Esophagus squamous epithelium (tissue), 5 donors: Measurements from ENCODE around the gene CENPE. TPM values are rescaled to one million over a fixed set of nuclear protein-coding genes. Genes with fewer than 3 reads are reported as not detected.

ENCODE experiments used
- DNase-seq: peaks from one replicate; lab custom pipeline; 2025; lab: John Stamatoyannopoulos, UW
- H3K27ac ChIP-seq, 4 donors: fragments of 200-600 bp; sonication (generic); one replicate each; pipeline ENCODE4 v1.5.1; 2016 to 2019; ENCODE audit warnings: mild to moderate bottlenecking in 1 of 4
- H3K27me3 ChIP-seq, 4 donors: fragments of 200-600 bp; sonication (generic); 1 replicate in 3 of 4; 2 replicates in 1 of 4; pipeline versions ENCODE4 v1.5.1 to v1.6.0; 2017 to 2021; ENCODE audit warnings: antibody characterized with exemption in 1 of 4
- H3K36me3 ChIP-seq, 3 donors: fragments of 200-600 bp; sonication (generic); one replicate each; pipeline ENCODE4 v1.5.1; 2016 to 2019
- H3K4me1 ChIP-seq, 3 donors: fragments of 200-600 bp; sonication (generic); one replicate each; pipeline ENCODE4 v1.5.1; 2017 to 2019
- H3K4me3 ChIP-seq, 4 donors: fragments of 200-600 bp; sonication (generic); 1 replicate in 3 of 4; 2 replicates in 1 of 4; pipeline ENCODE4 v1.5.1; 2016 to 2019; ENCODE audit warnings: mild to moderate bottlenecking in 2 of 4, moderate library complexity in 1 of 4
- H3K9me3 ChIP-seq, 3 donors: fragments of 200-600 bp; sonication (generic); one replicate each; pipeline ENCODE4 v1.5.1; 2016 to 2019
- POLR2A ChIP-seq, 4 donors: fragments of 450-650 bp; IDR thresholded peaks; one replicate each; pipeline ENCODE4 v1.6.1; 2017; ENCODE audit warnings: antibody characterized with exemption in 4 of 4, mild to moderate bottlenecking in 4 of 4, moderate library complexity in 3 of 4
- WGBS, 2 donors: methylation state at CpG; one replicate each; pipeline ENCODE4 v1.1.5; 2018; 5-methylcytosine and 5-hydroxymethylcytosine counted together
- intact Hi-C: fragments of 100-400 bp; cut with DNase I; formaldehyde crosslinking; loops from one replicate; pipeline ENCODE4 v1.15.0; 2022
- total RNA-seq, 4 donors: library from RNA; depleted of rRNA; stranded (reverse); fragments of >200 nt; gene quantifications; one replicate each; pipeline ENCODE4 v1.1.0, GENCODE V29; 2016
- TF ChIP-seq, protein P1 (sequence below), 6 experiments: fragments of 450-650 bp in 4 of 6; fragments of 200-600 bp in 2 of 6; sonication (generic) in 2 of 6; IDR thresholded peaks; one replicate each; pipeline ENCODE4 v1.5.1; 2016 to 2019; ENCODE audit warnings: antibody characterized with exemption in 6 of 6, mild to moderate bottlenecking in 4 of 6, moderate library complexity in 4 of 6
- donor health status: DM: yes; HTN: yes; CAD: no.

The CENPE gene
- total RNA-seq, 4 donors from 2014 or later = 3.0 to 14.3 (median 7.7) TPM

DNA sequence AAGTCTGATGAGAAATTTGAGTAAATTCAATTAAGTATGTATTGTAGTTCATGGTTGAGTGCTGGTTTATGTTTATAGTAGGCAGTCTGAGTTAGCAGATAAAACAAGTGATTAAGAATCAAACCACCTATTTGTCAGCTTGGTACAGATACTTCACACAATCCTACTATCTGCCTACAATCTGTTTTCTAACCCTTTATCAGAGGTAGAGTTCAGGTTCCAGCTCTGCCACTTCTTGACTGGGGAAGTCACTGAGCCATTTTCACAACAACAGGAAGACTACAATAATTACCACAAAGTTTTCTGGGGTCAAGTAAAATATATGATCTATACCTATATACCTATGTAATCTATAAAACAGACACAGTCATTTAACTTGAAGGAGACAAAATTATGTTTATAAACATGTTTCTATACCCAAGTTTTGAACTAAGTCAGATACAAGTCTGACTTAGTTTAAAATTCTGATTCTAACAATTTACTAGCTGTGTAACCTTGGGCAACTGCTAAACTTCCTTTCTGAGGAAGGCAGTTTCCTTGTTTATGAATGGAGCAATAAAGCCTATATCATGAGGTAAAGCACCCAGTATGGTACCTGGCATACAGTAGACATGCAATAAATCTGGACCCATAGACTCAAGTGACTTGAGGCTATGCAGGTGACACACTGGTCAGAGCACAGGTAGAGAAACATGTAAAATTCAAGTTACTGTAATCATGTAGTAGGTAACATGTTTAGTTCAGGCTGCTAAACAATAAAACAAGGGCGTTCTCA lies 61.3 kb downstream of the CENPE start:
- H3K27me3 ChIP-seq = no peaks in the 10 kb centered on the region
- TF ChIP-seq, protein P1, sequence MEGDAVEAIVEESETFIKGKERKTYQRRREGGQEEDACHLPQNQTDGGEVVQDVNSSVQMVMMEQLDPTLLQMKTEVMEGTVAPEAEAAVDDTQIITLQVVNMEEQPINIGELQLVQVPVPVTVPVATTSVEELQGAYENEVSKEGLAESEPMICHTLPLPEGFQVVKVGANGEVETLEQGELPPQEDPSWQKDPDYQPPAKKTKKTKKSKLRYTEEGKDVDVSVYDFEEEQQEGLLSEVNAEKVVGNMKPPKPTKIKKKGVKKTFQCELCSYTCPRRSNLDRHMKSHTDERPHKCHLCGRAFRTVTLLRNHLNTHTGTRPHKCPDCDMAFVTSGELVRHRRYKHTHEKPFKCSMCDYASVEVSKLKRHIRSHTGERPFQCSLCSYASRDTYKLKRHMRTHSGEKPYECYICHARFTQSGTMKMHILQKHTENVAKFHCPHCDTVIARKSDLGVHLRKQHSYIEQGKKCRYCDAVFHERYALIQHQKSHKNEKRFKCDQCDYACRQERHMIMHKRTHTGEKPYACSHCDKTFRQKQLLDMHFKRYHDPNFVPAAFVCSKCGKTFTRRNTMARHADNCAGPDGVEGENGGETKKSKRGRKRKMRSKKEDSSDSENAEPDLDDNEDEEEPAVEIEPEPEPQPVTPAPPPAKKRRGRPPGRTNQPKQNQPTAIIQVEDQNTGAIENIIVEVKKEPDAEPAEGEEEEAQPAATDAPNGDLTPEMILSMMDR (IDR thresholded peaks at IDR 0.05) = no peak
- TF ChIP-seq POLR2A (IDR thresholded peaks at IDR 0.05) = no peak
- DNase-seq = no peak
- peaks cover 0 to 7% (median 0%) of the 10 kb centered on the region in 3 donors for H3K36me3 ChIP-seq
- H3K9me3 ChIP-seq = no peaks in the 10 kb centered on the region
- H3K27ac ChIP-seq = no peak overlapping the region
- H3K4me3 ChIP-seq = no peak overlapping the region
- intact Hi-C loops = no loop called here
- H3K4me1 ChIP-seq = no peaks in the 10 kb centered on the region
- 86 to 100% methylated on average over 1 of the region's 1 CpG for WGBS, 2 donors

DNA sequence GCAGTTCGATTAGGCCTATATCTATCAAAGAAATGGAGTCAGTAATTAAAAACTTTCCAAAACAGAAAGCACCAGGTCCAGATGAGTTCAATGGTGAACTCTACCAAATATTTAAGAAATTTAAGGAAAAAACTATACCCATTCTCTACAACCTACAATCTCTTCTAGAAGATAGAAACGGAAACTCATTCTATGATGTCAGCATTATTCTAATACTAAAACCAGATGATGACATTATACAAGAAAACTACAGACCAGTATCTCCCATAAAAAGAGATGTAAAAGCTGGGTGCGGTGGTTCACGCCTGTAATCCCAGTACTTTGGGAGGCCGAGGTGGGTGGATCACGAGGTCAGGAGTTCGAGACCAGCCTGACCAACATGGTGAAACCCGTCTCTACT lies 69.0 kb downstream of the CENPE start:
- intact Hi-C loops = no loop called here
- H3K4me1 ChIP-seq = no peaks in the 10 kb centered on the region
- peaks cover 0 to 7% (median 0%) of the 10 kb centered on the region in 3 donors for H3K36me3 ChIP-seq
- no peak overlapping the region for H3K4me3 ChIP-seq
- no peak for DNase-seq
- no peak for TF ChIP-seq POLR2A (IDR thresholded peaks at IDR 0.05)
- TF ChIP-seq, protein P1 (IDR thresholded peaks at IDR 0.05) = no peak
- H3K27ac ChIP-seq = no peak overlapping the region
- 96% methylated on average over 8 of the region's 8 CpGs for WGBS, 2 donors
- H3K9me3 ChIP-seq = no peaks in the 10 kb centered on the region
- no peaks in the 10 kb centered on the region for H3K27me3 ChIP-seq

DNA sequence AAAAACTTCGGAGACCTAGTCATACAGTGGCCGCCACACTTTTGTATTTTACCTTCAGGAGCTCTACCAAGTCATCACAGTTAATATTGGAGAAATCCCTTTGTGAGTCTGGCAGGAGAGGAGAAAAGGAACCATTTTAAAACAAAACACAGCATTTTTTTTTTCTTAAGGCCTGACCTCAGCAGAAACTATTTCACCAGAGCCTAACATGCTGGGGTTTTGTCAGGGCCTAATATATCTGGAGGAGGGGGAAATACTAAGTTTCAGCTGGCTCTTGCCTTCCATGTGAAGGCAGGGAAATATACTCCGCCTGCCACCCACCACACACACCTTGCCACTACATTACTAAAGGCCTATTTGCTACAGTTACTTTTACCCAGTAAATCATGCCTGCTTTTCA lies 72.0 kb downstream of the CENPE start:
- H3K4me1 ChIP-seq = no peaks in the 10 kb centered on the region
- H3K27me3 ChIP-seq = no peaks in the 10 kb centered on the region
- 98 to 100% methylated on average over 3 of the region's 3 CpGs for WGBS, 2 donors
- TF ChIP-seq POLR2A (IDR thresholded peaks at IDR 0.05) = no peak
- TF ChIP-seq, protein P1 (IDR thresholded peaks at IDR 0.05) = no peak
- intact Hi-C loops = no loop called here
- DNase-seq = no peak
- no peak overlapping the region for H3K4me3 ChIP-seq
- H3K36me3 ChIP-seq = no peaks in the 10 kb centered on the region
- H3K27ac ChIP-seq = no peak overlapping the region
- H3K9me3 ChIP-seq = no peaks in the 10 kb centered on the region

DNA sequence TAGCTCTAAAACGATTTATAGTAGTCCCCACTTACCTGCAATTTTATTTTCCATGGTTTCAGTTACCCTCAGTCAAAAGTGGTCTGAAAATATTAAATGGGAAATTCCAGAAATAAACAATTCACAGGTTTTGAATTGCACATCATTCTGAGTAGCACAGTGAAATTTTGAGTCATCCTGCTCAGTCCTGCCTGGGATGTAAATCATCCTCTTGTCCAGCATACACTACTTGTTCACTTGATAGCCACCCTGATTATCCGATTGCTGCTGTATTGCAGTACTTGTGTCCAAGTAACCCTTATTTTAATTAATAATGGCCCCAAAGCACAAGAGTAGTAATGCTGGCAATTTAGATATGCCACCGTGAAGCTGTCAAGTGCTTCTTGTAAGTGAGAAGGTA lies 75.0 kb downstream of the CENPE start:
- Histone ChIP-seq H3K9me3 (no peaks in the 10 kb centered on the region), H3K36me3 (no peaks in the 10 kb centered on the region), H3K4me1 (no peaks in the 10 kb centered on the region), H3K27me3 (no peaks in the 10 kb centered on the region), H3K27ac (no peak overlapping the region), H3K4me3 (no peak overlapping the region)
- TF ChIP-seq, protein P1 (IDR thresholded peaks at IDR 0.05) = no peak
- no peak for TF ChIP-seq POLR2A (IDR thresholded peaks at IDR 0.05)
- WGBS, 2 donors = 72 to 96% methylated on average over 3 of the region's 3 CpGs
- intact Hi-C loops = no loop called here
- no peak for DNase-seq

DNA sequence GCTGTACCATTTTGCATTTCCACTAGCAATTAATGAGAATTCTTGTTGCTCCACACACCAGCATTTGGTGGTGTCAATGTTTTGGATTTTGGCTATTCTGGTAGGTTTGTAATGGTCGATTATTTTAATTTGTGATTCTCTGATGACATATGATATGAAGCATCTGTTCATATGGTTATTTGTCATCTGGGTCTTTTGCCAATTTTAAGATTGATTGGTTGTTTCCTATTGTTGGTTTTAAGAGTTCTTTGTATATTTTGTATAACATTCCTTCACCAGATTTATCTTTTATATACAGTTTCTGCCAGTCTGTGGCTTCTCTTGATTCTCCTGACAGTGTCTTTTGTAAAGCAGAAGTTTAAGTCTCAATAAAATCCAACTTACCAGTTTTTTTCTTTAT lies 80.0 kb downstream of the CENPE start:
- H3K4me3 ChIP-seq = no peak overlapping the region
- 64% methylated on average over 1 of the region's 1 CpG for WGBS, 2 donors

More for the DNA sequence above, 80.0 kb downstream of the CENPE start:
- DNase-seq = no peak
- no peaks in the 10 kb centered on the region for H3K4me1 ChIP-seq
- no peak overlapping the region for H3K27ac ChIP-seq
- no peaks in the 10 kb centered on the region for H3K9me3 ChIP-seq
- H3K36me3 ChIP-seq = no peaks in the 10 kb centered on the region
- no peaks in the 10 kb centered on the region for H3K27me3 ChIP-seq
- TF ChIP-seq, protein P1 (IDR thresholded peaks at IDR 0.05) = no peak
- TF ChIP-seq POLR2A (IDR thresholded peaks at IDR 0.05) = no peak
- intact Hi-C loops = no loop called here
